ENCODE results near the gene ATAD1. TPM values are rescaled to one million over a fixed set of nuclear protein-coding genes. Genes with fewer than 3 reads are reported as not detected.
A peak's percentile ranks its signal among the peaks of the same experiment; 100 is the strongest.

Gene ATAD1
- total RNA-seq, 1 experiment from 2014 or later = 15.7 TPM

DNA sequence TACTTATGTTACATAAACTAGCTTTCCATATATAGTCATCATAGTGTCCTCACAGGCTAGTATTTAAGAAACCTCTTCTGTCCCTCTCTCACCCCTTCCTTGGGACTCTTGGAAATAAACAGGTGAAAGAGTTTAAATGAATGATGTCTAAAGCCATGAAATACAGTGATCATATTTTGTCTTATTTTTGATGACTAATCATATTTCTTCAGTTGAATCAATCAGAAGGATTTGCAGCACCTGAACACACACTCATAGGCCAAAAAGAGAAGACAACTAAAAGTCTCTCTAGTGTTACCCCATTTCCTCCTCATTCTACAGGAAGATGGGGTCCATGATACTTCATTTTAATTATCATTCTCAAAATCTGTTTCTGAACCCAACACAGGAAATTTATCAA, 8.6 kb upstream of the ATAD1 start:
- Histone ChIP-seq H3K4me2 (ENCODE audit: low read length) (no peak overlapping the region), H3K79me2 (ENCODE audit: low read length) (no peaks in the 10 kb centered on the region), H4K20me1 (ENCODE audit: low read length) (no peaks in the 10 kb centered on the region), H3K4me1 (ENCODE audit: insufficient read depth, low read length) (no peaks in the 10 kb centered on the region), H3F3A (ENCODE audit: low read length, unreplicated experiment) (no peaks in the 10 kb centered on the region), H3K27ac (ENCODE audit: low read length) (no peak overlapping the region), H3K4me3 (ENCODE audit: low read length) (no peak overlapping the region), H3K27me3 (ENCODE audit: low read length) (no peaks in the 10 kb centered on the region), H3K9ac (ENCODE audit: low read length) (no peak overlapping the region), H3K36me3 (ENCODE audit: low read depth, low read length) (no peaks in the 10 kb centered on the region), H3K9me3 (ENCODE audit: low read length) (no peaks in the 10 kb centered on the region), H2AFZ (ENCODE audit: low read length) (no peak overlapping the region), H3K9me2 (replicated peaks; ENCODE audit: low read length) (no peaks in the 10 kb centered on the region)
- intact Hi-C loops (cut with micrococcal nuclease) = no loop called here
- DNase-seq (no peak), ATAC-seq (no peak)
- POLR2A ChIA-PET (ENCODE audit: unreplicated experiment) = no interaction called here
- CTCF ChIA-PET = no interaction called here
- no TSS peak for BruUV-seq (replicated peaks)
- no peak for TF ChIP-seq EZH2 (IDR thresholded peaks at IDR 0.05; ENCODE audit: low read length, unreplicated experiment)
- no peak for TF ChIP-seq EZH2phosphoT487 (IDR thresholded peaks at IDR 0.05; ENCODE audit: borderline replicate concordance, low read length)
- no peak for TF ChIP-seq CTCF (conservative IDR thresholded peaks at IDR 0.05; ENCODE audit: low read depth, low read length)

GRCh38 chr10:87819289-87819585, 1.2 kb upstream of the ATAD1 start:
- CTCF ChIA-PET = interaction anchor here (1.1 kb wide), 1 partner anchor 32 kb away, joined by 5 read pairs; no protein-coding TSS in a partner anchor
- Histone ChIP-seq H3K79me2 (ENCODE audit: low read length) (peaks cover 38% of the 10 kb centered on the region), H3K27ac (ENCODE audit: low read length) (no peak overlapping the region), H3K9me3 (ENCODE audit: low read length) (no peaks in the 10 kb centered on the region), H3K4me2 (ENCODE audit: low read length) (peak overlapping the region; percentile 89), H2AFZ (ENCODE audit: low read length) (no peak overlapping the region), H3K27me3 (ENCODE audit: low read length) (no peaks in the 10 kb centered on the region), H4K20me1 (ENCODE audit: low read length) (peaks cover 16% of the 10 kb centered on the region), H3K4me1 (ENCODE audit: insufficient read depth, low read length) (peaks cover 26% of the 10 kb centered on the region), H3K4me3 (ENCODE audit: low read length) (peak overlapping the region; percentile 98), H3K9ac (ENCODE audit: low read length) (peak overlapping the region; percentile 94; the same call in 1 of the 2 replicates), H3F3A (ENCODE audit: low read length, unreplicated experiment) (no peaks in the 10 kb centered on the region), H3K9me2 (replicated peaks; ENCODE audit: low read length) (no peaks in the 10 kb centered on the region), H3K36me3 (ENCODE audit: low read depth, low read length) (no peaks in the 10 kb centered on the region)
- intact Hi-C loops (cut with micrococcal nuclease) = loop anchor here (2.0 kb wide), 1 partner anchor 24 kb away; no protein-coding TSS in a partner anchor
- DNase-seq (no peak), ATAC-seq (no peak)
- no TSS peak for BruUV-seq (replicated peaks)
- POLR2A ChIA-PET (ENCODE audit: unreplicated experiment) = no interaction called here
- TF ChIP-seq EZH2 (IDR thresholded peaks at IDR 0.05; ENCODE audit: low read length, unreplicated experiment) (no peak), CTCF (conservative IDR thresholded peaks at IDR 0.05; ENCODE audit: low read depth, low read length) (no peak), EZH2phosphoT487 (IDR thresholded peaks at IDR 0.05; ENCODE audit: borderline replicate concordance, low read length) (no peak)

- H3K9me3 ChIP-seq (ENCODE audit: low read length) = no peaks in the 10 kb centered on the region
- H3K4me1 ChIP-seq (ENCODE audit: insufficient read depth, low read length) = peaks cover 26% of the 10 kb centered on the region
- H3K4me2 ChIP-seq (ENCODE audit: low read length) = peak overlapping the region; percentile 89
- CTCF ChIA-PET = interaction anchor here (1.1 to 1.2 kb wide), 2 partner anchors 33 to 41 kb away, joined by 3 to 5 read pairs; no protein-coding TSS in a partner anchor
- H3K27me3 ChIP-seq (ENCODE audit: low read length) = no peaks in the 10 kb centered on the region
- H3K9me2 ChIP-seq (replicated peaks; ENCODE audit: low read length) = no peaks in the 10 kb centered on the region
- H3K79me2 ChIP-seq (ENCODE audit: low read length) = peaks cover 43% of the 10 kb centered on the region
- intact Hi-C loops (cut with micrococcal nuclease) = loop anchor here (1.0 to 2.0 kb wide), 2 partner anchors 24 to 44 kb away; no protein-coding TSS in a partner anchor
- H3K9ac ChIP-seq (ENCODE audit: low read length) = peak overlapping the region; percentile 94
- H3K4me3 ChIP-seq (ENCODE audit: low read length) = peak overlapping the region; percentile 98
- H3F3A ChIP-seq (ENCODE audit: low read length, unreplicated experiment) = no peaks in the 10 kb centered on the region
- peak overlapping the region; percentile 93 for H2AFZ ChIP-seq (ENCODE audit: low read length)
- peak; percentile 58 for ATAC-seq
- peak overlapping the region; percentile 82 for H3K27ac ChIP-seq (ENCODE audit: low read length)
- POLR2A ChIA-PET (ENCODE audit: unreplicated experiment) = interaction anchor here (0.6 to 1.2 kb wide), 2 partner anchors 23 to 43 kb away, joined by 4 read pairs; no protein-coding TSS in a partner anchor
- 0 out of 2 replicates have a peak, but pooled peaks cover 2% of the 10 kb centered on the region for H3K36me3 ChIP-seq (ENCODE audit: low read depth, low read length)
- TF ChIP-seq CTCF (conservative IDR thresholded peaks at IDR 0.05; ENCODE audit: low read depth, low read length) = 0 out of 2 replicates have a peak, but pooled peaks have one; percentile 25
- TF ChIP-seq EZH2phosphoT487 (IDR thresholded peaks at IDR 0.05; ENCODE audit: borderline replicate concordance, low read length) = no peak
- TF ChIP-seq EZH2 (IDR thresholded peaks at IDR 0.05; ENCODE audit: low read length, unreplicated experiment) = no peak
- peaks cover 16% of the 10 kb centered on the region for H4K20me1 ChIP-seq (ENCODE audit: low read length)
- BruUV-seq (replicated peaks) = TSS peak; percentile 81
- DNase-seq = peak; percentile 32
Measured at GRCh38 chr10:87818505-87819288, 671 bp upstream of the ATAD1 start.

Data from PC-3 (cell line).